OCI-LY3 (cell line): Measurements from ENCODE around the gene D2HGDH.

Source experiments
- H2AFZ ChIP-seq: fragments of 200-600, 300-600 bp; shearing (Covaris generic); 2 replicates; pipeline ENCODE4 v1.6.0; 2014; ENCODE audit warnings: antibody characterized with exemption, low read depth, low read length
- H3K27ac ChIP-seq: fragments of 200-600, 300-600 bp; sonication (generic); 2 replicates; pipeline ENCODE4 v1.5.1; 2014; ENCODE audit warnings: mild to moderate bottlenecking, low read length, moderate library complexity, mixed read lengths
- H3K27me3 ChIP-seq: fragments of 200-600, 300-600 bp; sonication (generic); 2 replicates; pipeline ENCODE4 v1.6.1; 2014; ENCODE audit warnings: low read depth, low read length, mixed read lengths
- H3K36me3 ChIP-seq: fragments of 200-600, 300-600 bp; sonication (generic); replicated peaks from 2 replicates; pipeline ENCODE3; 2014; ENCODE audit warnings: low read depth, low read length, mixed read lengths
- H3K4me1 ChIP-seq: fragments of 300-600, 200-600 bp; sonication (generic); 2 replicates; pipeline ENCODE4 v1.6.1; 2014; ENCODE audit warnings: low read length, mixed read lengths
- H3K4me2 ChIP-seq: fragments of 200-600, 300-600 bp; sonication (generic); 2 replicates; pipeline ENCODE4 v1.6.1; 2014; ENCODE audit warnings: low read length, mixed read lengths
- H3K4me3 ChIP-seq: fragments of 300-600, 200-600 bp; sonication (generic); 2 replicates; pipeline ENCODE4 v1.5.1; 2014; ENCODE audit warnings: antibody characterized with exemption, mild to moderate bottlenecking, low read length, moderate library complexity
- H3K79me2 ChIP-seq: fragments of 300-600, 200-600 bp; shearing (Covaris generic); 2 replicates; pipeline ENCODE4 v1.6.1; 2014; ENCODE audit warnings: mild to moderate bottlenecking, low read length, mixed read lengths
- H3K9ac ChIP-seq: fragments of 300-600, 200-600 bp; shearing (Covaris generic); 2 replicates; pipeline ENCODE4 v1.6.0; 2014; ENCODE audit warnings: mild to moderate bottlenecking, low read length, moderate library complexity
- H3K9me3 ChIP-seq: fragments of 200-600, 300-600 bp; shearing (Covaris generic); 2 replicates; pipeline ENCODE4 v1.6.1; 2014; ENCODE audit warnings: low read length, mixed read lengths; ENCODE audit not compliant: insufficient read depth
- H4K20me1 ChIP-seq: fragments of 200-600, 300-600 bp; sonication (generic); 2 replicates; pipeline ENCODE4 v1.6.1; 2016; ENCODE audit warnings: low read length, mixed read lengths; ENCODE audit not compliant: insufficient read depth
- CTCF ChIP-seq: fragments of 200-600, 300-600 bp; sonication (generic); IDR thresholded peaks from 2 replicates; pipeline ENCODE4 v1.5.1; 2014; ENCODE audit warnings: antibody characterized with exemption, low read length, low read depth
- EZH2phosphoT487 ChIP-seq: fragments of 200-600 bp; shearing (Covaris generic); IDR thresholded peaks from 2 replicates; pipeline ENCODE4 v1.6.1; 2018; ENCODE audit warnings: antibody characterized with exemption, mixed run types, low read depth

D2HGDH gene

GRCh38 chr2:241724975-241725870, 9.2 kb upstream of the D2HGDH start:
- H3K4me2 ChIP-seq = no peak overlapping the region
- H3K4me1 ChIP-seq = peaks cover 27% of the 10 kb centered on the region
- H4K20me1 ChIP-seq = no peaks in the 10 kb centered on the region
- no peaks in the 10 kb centered on the region for H3K27me3 ChIP-seq
- no peak overlapping the region for H3K27ac ChIP-seq
- TF ChIP-seq CTCF (no peak), EZH2phosphoT487 (no peak)
- peaks cover 15% of the 10 kb centered on the region for H3K36me3 ChIP-seq
- no peak overlapping the region for H3K4me3 ChIP-seq
- H3K9ac ChIP-seq = no peak overlapping the region
- no peak overlapping the region for H2AFZ ChIP-seq
- no peaks in the 10 kb centered on the region for H3K9me3 ChIP-seq
- no peaks in the 10 kb centered on the region for H3K79me2 ChIP-seq

- Histone ChIP-seq H3K9ac (no peak overlapping the region), H3K9me3 (no peaks in the 10 kb centered on the region), H3K79me2 (no peaks in the 10 kb centered on the region), H3K4me3 (no peak overlapping the region), H3K27me3 (no peaks in the 10 kb centered on the region), H2AFZ (no peak overlapping the region), H3K36me3 (peaks cover 15% of the 10 kb centered on the region), H3K4me1 (peaks cover 39% of the 10 kb centered on the region), H4K20me1 (no peaks in the 10 kb centered on the region), H3K4me2 (no peak overlapping the region), H3K27ac (no peak overlapping the region; the same call in 1 of the 2 replicates)
- TF ChIP-seq CTCF = no peak
- TF ChIP-seq EZH2phosphoT487 = no peak
Observed at GRCh38 chr2:241726459-241726858, 8.0 kb upstream of the D2HGDH start.

GRCh38 chr2:241728000-241728399, 6.4 kb upstream of the D2HGDH start:
- no peak overlapping the region for H3K27ac ChIP-seq

More at GRCh38 chr2:241728000-241728399, 6.4 kb upstream of the D2HGDH start:
- Histone ChIP-seq H3K36me3 (peaks cover 15% of the 10 kb centered on the region), H3K4me2 (no peak overlapping the region), H3K9ac (no peak overlapping the region), H3K79me2 (no peaks in the 10 kb centered on the region), H4K20me1 (no peaks in the 10 kb centered on the region), H3K9me3 (no peaks in the 10 kb centered on the region), H2AFZ (no peak overlapping the region), H3K4me1 (peaks cover 49% of the 10 kb centered on the region), H3K27me3 (no peaks in the 10 kb centered on the region), H3K4me3 (no peak overlapping the region)
- TF ChIP-seq CTCF (no peak), EZH2phosphoT487 (no peak)
